Liver (tissue), 9 donors: ENCODE measurements around the gene PLCB1. TPM values are rescaled to one million over a fixed set of nuclear protein-coding genes. Genes with fewer than 3 reads are reported as not detected.

Source experiments
- DNase-seq: peaks from one replicate; pipeline ENCODE4 v3.0.0-alpha.2; 2017; ENCODE audit warnings: low spot score
- H3K27ac ChIP-seq, 2 donors: one replicate each; pipeline ENCODE4 v1.7.0; 2013; ENCODE audit warnings: inconsistent platforms in 2 of 2, low read length in 2 of 2, control low read depth in 1 of 2, low read depth in 1 of 2, mild to moderate bottlenecking in 1 of 2
- H3K27me3 ChIP-seq, 4 donors: one replicate each; pipeline versions ENCODE4 v1.6.1 to v1.7.0; 2013; ENCODE audit warnings: low read length in 3 of 4, inconsistent platforms in 1 of 4, mild to moderate bottlenecking in 1 of 4, moderate library complexity in 1 of 4; ENCODE audit not compliant: control insufficient read depth in 4 of 4, insufficient read depth in 4 of 4
- H3K36me3 ChIP-seq, 4 donors: one replicate each; pipeline versions ENCODE4 v1.6.1 to v1.7.0; 2013; ENCODE audit warnings: low read length in 3 of 4, mild to moderate bottlenecking in 3 of 4, low read depth in 1 of 4, moderate library complexity in 1 of 4; ENCODE audit not compliant: control insufficient read depth in 4 of 4, insufficient read depth in 3 of 4
- H3K4me1 ChIP-seq, 4 donors: one replicate each; pipeline versions ENCODE4 v1.6.1 to v1.7.0; 2013; ENCODE audit warnings: low read length in 3 of 4, mild to moderate bottlenecking in 3 of 4, moderate library complexity in 1 of 4; ENCODE audit not compliant: control insufficient read depth in 4 of 4, insufficient read depth in 4 of 4
- H3K4me3 ChIP-seq, 3 donors: one replicate each; pipeline versions ENCODE4 v1.6.1 to v1.7.0; 2013; ENCODE audit warnings: low read length in 3 of 3, control low read depth in 1 of 3, low read depth in 1 of 3, mild to moderate bottlenecking in 1 of 3
- H3K9ac ChIP-seq, 2 donors: one replicate each; pipeline ENCODE4 v1.7.0; 2013; ENCODE audit warnings: low read length in 2 of 2, mild to moderate bottlenecking in 2 of 2, moderate library complexity in 2 of 2, control low read depth in 1 of 2, low read depth in 1 of 2
- H3K9me3 ChIP-seq, 4 donors: one replicate each; pipeline versions ENCODE4 v1.6.1 to v1.7.0; 2013; ENCODE audit warnings: low read length in 3 of 4; ENCODE audit not compliant: control insufficient read depth in 4 of 4
- ATF3 ChIP-seq: IDR thresholded peaks from 2 replicates; pipeline ENCODE4 v1.6.1; 2016; ENCODE audit warnings: antibody characterized with exemption
- CTCF ChIP-seq: fragments of 150-350 bp; IDR thresholded peaks from 2 replicates; pipeline ENCODE4 v1.5.1; 2017; ENCODE audit warnings: improper control_type of control experiment, low read depth, low read length; ENCODE audit not compliant: missing input control
- EGR1 ChIP-seq, 2 donors: IDR thresholded peaks; 2 replicates each; pipeline ENCODE4 v1.6.1; 2016 to 2018; ENCODE audit warnings: antibody characterized with exemption in 2 of 2, low read depth in 2 of 2
- FOXA1 ChIP-seq: IDR thresholded peaks from 2 replicates; pipeline ENCODE4 v1.6.1; 2016; ENCODE audit warnings: antibody characterized with exemption
- FOXA2 ChIP-seq: IDR thresholded peaks from 2 replicates; pipeline ENCODE4 v1.6.1; 2016; ENCODE audit warnings: antibody characterized with exemption
- GABPA ChIP-seq, 2 donors: IDR thresholded peaks in 1 of 2; conservative IDR thresholded peaks in 1 of 2; 2 replicates each; pipeline ENCODE4 v1.6.1; 2016; ENCODE audit warnings: antibody characterized with exemption in 2 of 2, mild to moderate bottlenecking in 1 of 2, moderate library complexity in 1 of 2
- HNF4A ChIP-seq, 2 donors: conservative IDR thresholded peaks; 2 replicates each; pipeline ENCODE4 v1.6.1; 2016; ENCODE audit warnings: antibody characterized with exemption in 2 of 2, mild to moderate bottlenecking in 2 of 2
- HNF4G ChIP-seq: IDR thresholded peaks from 2 replicates; pipeline ENCODE4 v1.6.1; 2016; ENCODE audit warnings: antibody characterized with exemption
- JUND ChIP-seq, 2 donors: IDR thresholded peaks; 2 replicates each; pipeline ENCODE4 v1.6.1; 2016; ENCODE audit warnings: antibody characterized with exemption in 2 of 2
- MAX ChIP-seq: IDR thresholded peaks from 2 replicates; pipeline ENCODE4 v1.6.1; 2016; ENCODE audit warnings: antibody characterized with exemption
- NR2F2 ChIP-seq: IDR thresholded peaks from 2 replicates; pipeline ENCODE4 v1.6.1; 2016; ENCODE audit warnings: antibody characterized with exemption
- RAD21 ChIP-seq, 2 donors: IDR thresholded peaks; 2 replicates each; pipeline ENCODE4 v1.6.1; 2016; ENCODE audit warnings: antibody characterized with exemption in 2 of 2, mild to moderate bottlenecking in 2 of 2
- REST ChIP-seq: IDR thresholded peaks from 2 replicates; pipeline ENCODE4 v1.6.1; 2016; ENCODE audit warnings: antibody characterized with exemption, mild to moderate bottlenecking
- RXRA ChIP-seq, 2 donors: IDR thresholded peaks; 2 replicates each; pipeline ENCODE4 v1.6.1; 2017 to 2018; ENCODE audit warnings: antibody characterized with exemption in 2 of 2, mild to moderate bottlenecking in 1 of 2
- SP1 ChIP-seq: IDR thresholded peaks from 2 replicates; pipeline ENCODE4 v1.6.1; 2018; ENCODE audit warnings: antibody characterized with exemption, mild to moderate bottlenecking
- TAF1 ChIP-seq: conservative IDR thresholded peaks from 2 replicates; pipeline ENCODE4 v1.6.1; 2016; ENCODE audit warnings: antibody characterized with exemption, mild to moderate bottlenecking
- YY1 ChIP-seq: IDR thresholded peaks from 2 replicates; pipeline ENCODE4 v1.6.1; 2016; ENCODE audit warnings: antibody characterized with exemption, mild to moderate bottlenecking
- ZBTB33 ChIP-seq: IDR thresholded peaks from 2 replicates; pipeline ENCODE4 v1.6.1; 2016; ENCODE audit warnings: antibody characterized with exemption
- WGBS: extraction: QIAGEN DNeasy Blood & Tissue Kit; methylation state at CpG from one replicate; pipeline ENCODE4 v1.1.7; 2013; 5-methylcytosine and 5-hydroxymethylcytosine counted together
- polyA plus RNA-seq, 2 donors: library from polyadenylated mRNA; stranded (reverse) in 1 of 2; unstranded in 1 of 2; fragments of 200-250 nt in 1 of 2; fragments of >200 nt in 1 of 2; fragmentation: Nextera tagmentation in 1 of 2; extraction: Ambion mirVana in 1 of 2; gene quantifications; one replicate each; pipeline versions ENCODE4 v1.2.1 to v1.2.3, GENCODE V29; 2013 to 2015
- total RNA-seq, 2 donors: library from RNA; depleted of rRNA; stranded (reverse); fragments of >200 nt; gene quantifications; one replicate each; pipeline ENCODE4 v1.2.3, GENCODE V29; 2014
- donor health status: healthy.
- donor health status: healthy.
- donor health status: healthy.
- donor health status: healthy.
- donor health status: healthy.

PLCB1 gene
- total and polyA plus RNA-seq, 4 donors: 3.7 to 13.5 (median 5.9) TPM

GRCh38 chr20:8525017-8525343 is 392.9 kb downstream of the PLCB1 start:
- Histone ChIP-seq H3K9ac (no peak overlapping the region), H3K27ac (no peak overlapping the region), H3K36me3 (no peaks in the 10 kb centered on the region), H3K4me1 (no peaks in the 10 kb centered on the region), H3K27me3 (no peaks in the 10 kb centered on the region), H3K4me3 (no peak overlapping the region), H3K9me3 (no peaks in the 10 kb centered on the region)
- DNase-seq: no peak
- TF ChIP-seq CTCF: no peak
- TF ChIP-seq HNF4G: no peak
- TF ChIP-seq RAD21 (IDR thresholded peaks at IDR 0.05): no peak
- TF ChIP-seq FOXA2: no peak
- TF ChIP-seq HNF4A (conservative IDR thresholded peaks at IDR 0.05): no peak
- no peak for TF ChIP-seq MAX
- no peak for TF ChIP-seq NR2F2
- TF ChIP-seq YY1: no peak
- no peak for TF ChIP-seq RXRA (IDR thresholded peaks at IDR 0.05)
- TF ChIP-seq ATF3: no peak
- no peak for TF ChIP-seq SP1
- TF ChIP-seq GABPA (IDR thresholded peaks at IDR 0.05 in 1 of 2, conservative IDR thresholded peaks at IDR 0.05 in 1 of 2): no peak
- TF ChIP-seq TAF1: no peak
- no peak for TF ChIP-seq FOXA1

- TF ChIP-seq SP1 (no peak), RAD21 (IDR thresholded peaks at IDR 0.05) (no peak), FOXA1 (no peak), HNF4A (conservative IDR thresholded peaks at IDR 0.05) (no peak), REST (no peak), CTCF (no peak), HNF4G (no peak), ATF3 (no peak), GABPA (IDR thresholded peaks at IDR 0.05 in 1 of 2, conservative IDR thresholded peaks at IDR 0.05 in 1 of 2) (no peak), JUND (IDR thresholded peaks at IDR 0.05) (no peak), MAX (no peak), TAF1 (no peak), ZBTB33 (no peak), FOXA2 (no peak), YY1 (no peak), EGR1 (IDR thresholded peaks at IDR 0.05; ENCODE audit: low read depth in 2 of 2) (no peak), NR2F2 (no peak)
- no peaks in the 10 kb centered on the region for H3K27me3 ChIP-seq
- 94% methylated on average over 2 of the region's 2 CpGs for WGBS
- H3K36me3 ChIP-seq: no peaks in the 10 kb centered on the region
- H3K9me3 ChIP-seq: no peaks in the 10 kb centered on the region
- no peaks in the 10 kb centered on the region for H3K4me1 ChIP-seq
- H3K4me3 ChIP-seq: no peak overlapping the region
- no peak overlapping the region for H3K9ac ChIP-seq
- H3K27ac ChIP-seq: no peak overlapping the region
- no peak for DNase-seq
Measured at GRCh38 chr20:8526610-8527009, 394.5 kb downstream of the PLCB1 start.
